ENCODE measurements around the gene PER1. TPM values are rescaled to one million over a fixed set of nuclear protein-coding genes. Genes with fewer than 3 reads are reported as not detected.

PER1 gene
- total and polyA plus RNA-seq, 2 of the 13 experiments (the other 11 are each of a cell fraction or from before 2014, with no cell fraction given): 2.6 to 3.6 TPM

DNA sequence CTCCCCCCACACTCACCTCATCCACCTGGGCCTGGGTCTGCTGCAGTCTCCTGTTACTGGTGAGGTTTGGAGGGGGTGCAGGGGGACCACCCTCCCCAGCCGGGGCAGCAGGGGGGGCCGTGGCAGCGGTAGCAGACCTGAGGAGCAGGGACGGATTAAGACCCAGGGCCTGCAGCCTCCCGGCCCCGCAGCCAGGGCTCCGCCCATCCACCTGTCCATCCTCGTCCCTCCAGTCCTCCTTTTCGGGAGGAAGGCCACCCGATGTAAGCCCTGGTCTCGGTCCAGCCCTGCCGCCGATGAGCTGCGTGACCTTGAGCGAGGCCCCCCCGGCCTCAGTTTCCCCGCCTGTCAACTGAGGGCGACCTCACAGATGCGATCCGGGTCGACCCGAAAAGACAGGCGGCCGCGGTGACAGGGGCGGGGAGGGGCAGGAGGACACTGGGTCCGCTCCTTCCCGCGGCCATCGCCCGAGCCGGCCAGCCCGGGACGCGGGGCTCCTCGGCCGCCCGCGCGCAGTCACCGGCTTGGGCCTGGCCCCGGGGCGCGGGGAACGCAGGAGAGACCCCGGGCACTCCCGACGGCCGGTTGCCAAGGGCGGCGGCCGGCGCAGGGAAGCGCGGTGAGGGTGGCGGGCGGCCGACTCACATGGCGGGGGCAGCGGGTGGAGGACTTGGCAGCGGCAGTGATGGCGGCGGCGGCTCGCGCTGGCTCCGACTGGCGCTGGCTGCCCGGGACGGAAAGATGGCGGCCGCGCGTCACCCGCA lies 10.2 kb upstream of the PER1 start, which contains the start of gene VAMP2 (continued):
- TF ChIP-seq, protein P1, sequence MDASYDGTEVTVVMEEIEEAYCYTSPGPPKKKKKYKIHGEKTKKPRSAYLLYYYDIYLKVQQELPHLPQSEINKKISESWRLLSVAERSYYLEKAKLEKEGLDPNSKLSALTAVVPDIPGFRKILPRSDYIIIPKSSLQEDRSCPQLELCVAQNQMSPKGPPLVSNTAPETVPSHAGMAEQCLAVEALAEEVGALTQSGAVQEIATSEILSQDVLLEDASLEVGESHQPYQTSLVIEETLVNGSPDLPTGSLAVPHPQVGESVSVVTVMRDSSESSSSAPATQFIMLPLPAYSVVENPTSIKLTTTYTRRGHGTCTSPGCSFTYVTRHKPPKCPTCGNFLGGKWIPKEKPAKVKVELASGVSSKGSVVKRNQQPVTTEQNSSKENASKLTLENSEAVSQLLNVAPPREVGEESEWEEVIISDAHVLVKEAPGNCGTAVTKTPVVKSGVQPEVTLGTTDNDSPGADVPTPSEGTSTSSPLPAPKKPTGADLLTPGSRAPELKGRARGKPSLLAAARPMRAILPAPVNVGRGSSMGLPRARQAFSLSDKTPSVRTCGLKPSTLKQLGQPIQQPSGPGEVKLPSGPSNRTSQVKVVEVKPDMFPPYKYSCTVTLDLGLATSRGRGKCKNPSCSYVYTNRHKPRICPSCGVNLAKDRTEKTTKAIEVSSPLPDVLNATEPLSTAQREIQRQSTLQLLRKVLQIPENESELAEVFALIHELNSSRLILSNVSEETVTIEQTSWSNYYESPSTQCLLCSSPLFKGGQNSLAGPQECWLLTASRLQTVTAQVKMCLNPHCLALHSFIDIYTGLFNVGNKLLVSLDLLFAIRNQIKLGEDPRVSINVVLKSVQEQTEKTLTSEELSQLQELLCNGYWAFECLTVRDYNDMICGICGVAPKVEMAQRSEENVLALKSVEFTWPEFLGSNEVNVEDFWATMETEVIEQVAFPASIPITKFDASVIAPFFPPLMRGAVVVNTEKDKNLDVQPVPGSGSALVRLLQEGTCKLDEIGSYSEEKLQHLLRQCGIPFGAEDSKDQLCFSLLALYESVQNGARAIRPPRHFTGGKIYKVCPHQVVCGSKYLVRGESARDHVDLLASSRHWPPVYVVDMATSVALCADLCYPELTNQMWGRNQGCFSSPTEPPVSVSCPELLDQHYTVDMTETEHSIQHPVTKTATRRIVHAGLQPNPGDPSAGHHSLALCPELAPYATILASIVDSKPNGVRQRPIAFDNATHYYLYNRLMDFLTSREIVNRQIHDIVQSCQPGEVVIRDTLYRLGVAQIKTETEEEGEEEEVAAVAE (CRISPR knock-in tag; IDR thresholded peaks at IDR 0.05; ENCODE audit: borderline replicate concordance): no peak
- TF ChIP-seq POLR2G (IDR thresholded peaks at IDR 0.05; ENCODE audit: low read depth, low read length): peak; percentile 58
- TF ChIP-seq ZFY (CRISPR knock-in tag; IDR thresholded peaks at IDR 0.05): peak; percentile 77
- no peak for TF ChIP-seq RBAK (CRISPR knock-in tag; IDR thresholded peaks at IDR 0.05)
- TF ChIP-seq HOXA3 (CRISPR knock-in tag; IDR thresholded peaks at IDR 0.05): peak; percentile 91
- TF ChIP-seq YEATS4 (CRISPR knock-in tag; IDR thresholded peaks at IDR 0.05; ENCODE audit: borderline replicate concordance): peak; percentile 70; the same call in 1 of the 2 replicates
- TF ChIP-seq, protein P2, sequence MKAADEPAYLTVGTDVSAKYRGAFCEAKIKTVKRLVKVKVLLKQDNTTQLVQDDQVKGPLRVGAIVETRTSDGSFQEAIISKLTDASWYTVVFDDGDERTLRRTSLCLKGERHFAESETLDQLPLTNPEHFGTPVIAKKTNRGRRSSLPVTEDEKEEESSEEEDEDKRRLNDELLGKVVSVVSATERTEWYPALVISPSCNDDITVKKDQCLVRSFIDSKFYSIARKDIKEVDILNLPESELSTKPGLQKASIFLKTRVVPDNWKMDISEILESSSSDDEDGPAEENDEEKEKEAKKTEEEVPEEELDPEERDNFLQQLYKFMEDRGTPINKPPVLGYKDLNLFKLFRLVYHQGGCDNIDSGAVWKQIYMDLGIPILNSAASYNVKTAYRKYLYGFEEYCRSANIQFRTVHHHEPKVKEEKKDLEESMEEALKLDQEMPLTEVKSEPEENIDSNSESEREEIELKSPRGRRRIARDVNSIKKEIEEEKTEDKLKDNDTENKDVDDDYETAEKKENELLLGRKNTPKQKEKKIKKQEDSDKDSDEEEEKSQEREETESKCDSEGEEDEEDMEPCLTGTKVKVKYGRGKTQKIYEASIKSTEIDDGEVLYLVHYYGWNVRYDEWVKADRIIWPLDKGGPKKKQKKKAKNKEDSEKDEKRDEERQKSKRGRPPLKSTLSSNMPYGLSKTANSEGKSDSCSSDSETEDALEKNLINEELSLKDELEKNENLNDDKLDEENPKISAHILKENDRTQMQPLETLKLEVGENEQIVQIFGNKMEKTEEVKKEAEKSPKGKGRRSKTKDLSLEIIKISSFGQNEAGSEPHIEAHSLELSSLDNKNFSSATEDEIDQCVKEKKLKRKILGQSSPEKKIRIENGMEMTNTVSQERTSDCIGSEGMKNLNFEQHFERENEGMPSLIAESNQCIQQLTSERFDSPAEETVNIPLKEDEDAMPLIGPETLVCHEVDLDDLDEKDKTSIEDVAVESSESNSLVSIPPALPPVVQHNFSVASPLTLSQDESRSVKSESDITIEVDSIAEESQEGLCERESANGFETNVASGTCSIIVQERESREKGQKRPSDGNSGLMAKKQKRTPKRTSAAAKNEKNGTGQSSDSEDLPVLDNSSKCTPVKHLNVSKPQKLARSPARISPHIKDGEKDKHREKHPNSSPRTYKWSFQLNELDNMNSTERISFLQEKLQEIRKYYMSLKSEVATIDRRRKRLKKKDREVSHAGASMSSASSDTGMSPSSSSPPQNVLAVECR (CRISPR knock-in tag; IDR thresholded peaks at IDR 0.05; ENCODE audit: borderline replicate concordance): peak; percentile 60
- TF ChIP-seq, protein P3, sequence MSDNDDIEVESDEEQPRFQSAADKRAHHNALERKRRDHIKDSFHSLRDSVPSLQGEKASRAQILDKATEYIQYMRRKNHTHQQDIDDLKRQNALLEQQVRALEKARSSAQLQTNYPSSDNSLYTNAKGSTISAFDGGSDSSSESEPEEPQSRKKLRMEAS (IDR thresholded peaks at IDR 0.05): peak; percentile 66
- 0 out of 2 replicates have a peak, but pooled peaks have one; percentile 35 for TF ChIP-seq GLI4 (CRISPR knock-in tag; IDR thresholded peaks at IDR 0.05; ENCODE audit: borderline replicate concordance)
- TF ChIP-seq ZNF563 (CRISPR knock-in tag; IDR thresholded peaks at IDR 0.05): peak; percentile 85
- peak; percentile 51 for TF ChIP-seq AGO2 (optimal IDR thresholded peaks at IDR 0.05; ENCODE audit: low read depth, low read length)
- 0 out of 2 replicates have a peak, but pooled peaks have one; percentile 46 for TF ChIP-seq ZNF354B (CRISPR knock-in tag; IDR thresholded peaks at IDR 0.05)
- TF ChIP-seq AKAP8 (CRISPR knock-in tag; IDR thresholded peaks at IDR 0.05): peak; percentile 49; the same call in 1 of the 2 replicates
- TF ChIP-seq, protein P4, sequence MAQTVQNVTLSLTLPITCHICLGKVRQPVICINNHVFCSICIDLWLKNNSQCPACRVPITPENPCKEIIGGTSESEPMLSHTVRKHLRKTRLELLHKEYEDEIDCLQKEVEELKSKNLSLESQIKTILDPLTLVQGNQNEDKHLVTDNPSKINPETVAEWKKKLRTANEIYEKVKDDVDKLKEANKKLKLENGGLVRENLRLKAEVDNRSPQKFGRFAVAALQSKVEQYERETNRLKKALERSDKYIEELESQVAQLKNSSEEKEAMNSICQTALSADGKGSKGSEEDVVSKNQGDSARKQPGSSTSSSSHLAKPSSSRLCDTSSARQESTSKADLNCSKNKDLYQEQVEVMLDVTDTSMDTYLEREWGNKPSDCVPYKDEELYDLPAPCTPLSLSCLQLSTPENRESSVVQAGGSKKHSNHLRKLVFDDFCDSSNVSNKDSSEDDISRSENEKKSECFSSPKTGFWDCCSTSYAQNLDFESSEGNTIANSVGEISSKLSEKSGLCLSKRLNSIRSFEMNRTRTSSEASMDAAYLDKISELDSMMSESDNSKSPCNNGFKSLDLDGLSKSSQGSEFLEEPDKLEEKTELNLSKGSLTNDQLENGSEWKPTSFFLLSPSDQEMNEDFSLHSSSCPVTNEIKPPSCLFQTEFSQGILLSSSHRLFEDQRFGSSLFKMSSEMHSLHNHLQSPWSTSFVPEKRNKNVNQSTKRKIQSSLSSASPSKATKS (CRISPR knock-in tag; IDR thresholded peaks at IDR 0.05): no peak
- peak; percentile 37; the same call in 1 of the 2 replicates for TF ChIP-seq ZNF329 (CRISPR knock-in tag; IDR thresholded peaks at IDR 0.05; ENCODE audit: low read depth)
- TF ChIP-seq ZNF83 (CRISPR knock-in tag; IDR thresholded peaks at IDR 0.05; ENCODE audit: borderline replicate concordance): no peak
- no peak; the same call in 1 of the 2 replicates for TF ChIP-seq DMAP1 (CRISPR knock-in tag; IDR thresholded peaks at IDR 0.05)
- peak; percentile 84 for TF ChIP-seq RBFOX2 (IDR thresholded peaks at IDR 0.05; ENCODE audit: low read depth, low read length)

All from HepG2 (cell line).